CD4-positive, alpha-beta T cell treated with Interleukin-17A for 4 hours (primary cell): Measurements from ENCODE around the gene B3GAT1.

Source experiments
- DNase-seq: peaks from one replicate; pipeline ENCODE4 v3.0.0-alpha.2; 2020; ENCODE audit warnings: mixed read lengths

The B3GAT1 gene

GRCh38 chr11:134441281-134441680 lies 29.2 kb upstream of the B3GAT1 start:
- no peak for DNase-seq

- no peak for DNase-seq
These were observed 28.8 kb upstream of the B3GAT1 start for GRCh38 chr11:134440851-134441250.

- no peak for DNase-seq
These were observed 26.8 kb upstream of the B3GAT1 start for GRCh38 chr11:134438542-134439537.

- DNase-seq, result no peak
These were observed 25.8 kb upstream of the B3GAT1 start for GRCh38 chr11:134437821-134438220.

- DNase-seq, result no peak
These were observed 24.7 kb upstream of the B3GAT1 start for GRCh38 chr11:134436781-134437180.

GRCh38 chr11:134433806-134434205 lies 21.8 kb upstream of the B3GAT1 start:
- no peak for DNase-seq

GRCh38 chr11:134433251-134433650 lies 21.2 kb upstream of the B3GAT1 start:
- DNase-seq, result no peak

GRCh38 chr11:134432776-134433175 lies 20.7 kb upstream of the B3GAT1 start:
- no peak for DNase-seq

- DNase-seq, result no peak
These were observed 17.1 kb upstream of the B3GAT1 start for GRCh38 chr11:134429106-134429505.

GRCh38 chr11:134425816-134426536 lies 13.9 kb upstream of the B3GAT1 start:
- no peak for DNase-seq

- no peak for DNase-seq
These were observed 13.4 kb upstream of the B3GAT1 start for GRCh38 chr11:134425413-134425812.

- DNase-seq, result no peak
These were observed 11.1 kb upstream of the B3GAT1 start for GRCh38 chr11:134423106-134423505.

- no peak for DNase-seq
These were observed 6.1 kb upstream of the B3GAT1 start for GRCh38 chr11:134417871-134418840.

- no peak for DNase-seq
These were observed 4.7 kb upstream of the B3GAT1 start for GRCh38 chr11:134416726-134417125.

- no peak for DNase-seq
These were observed 3.0 kb upstream of the B3GAT1 start for GRCh38 chr11:134414766-134415765.

GRCh38 chr11:134413826-134414731 lies 2.0 kb upstream of the B3GAT1 start:
- no peak for DNase-seq

GRCh38 chr11:134413043-134413825 lies 1.2 kb upstream of the B3GAT1 start:
- no peak for DNase-seq

- no peak for DNase-seq
These were observed 1.3 kb downstream of the B3GAT1 start for GRCh38 chr11:134410766-134411165.
